GM10248 (cell line): ENCODE results near the gene STYX.

ENCODE experiments used
- CTCF ChIA-PET: fragments of 300-600 bp; sonication (Branson Sonifier 250); formaldehyde crosslinking; extraction: SDS; loops from one replicate; lab custom pipeline; 2021; ENCODE audit warnings: antibody characterized with exemption; lab: Yijun Ruan, JAX
- POLR2A ChIA-PET: fragments of 350-650 bp; sonication (Branson Sonifier 250); formaldehyde crosslinking; extraction: SDS; loops from one replicate; lab custom pipeline; 2020; ENCODE audit warnings: antibody characterized with exemption; lab: Yijun Ruan, JAX
- DNase-seq: peaks from one replicate; pipeline ENCODE4 v3.0.0; 2012; ENCODE audit errors: extremely low spot score
- TF ChIP-seq, protein P1 (sequence below): IDR thresholded peaks from 2 replicates; pipeline ENCODE4 v1.5.1; 2012; ENCODE audit warnings: mild to moderate bottlenecking, low read depth; ENCODE audit errors: extremely low read depth, missing control alignments, control extremely low read depth

Gene STYX

GRCh38 chr14:52802597-52802996, 72.6 kb downstream of the STYX start:
- no peak for DNase-seq
- CTCF ChIA-PET = interaction anchor here (1.3 kb wide), 1 partner anchor 12 kb away, joined by 4 read pairs; no protein-coding TSS in a partner anchor
- TF ChIP-seq, protein P1, sequence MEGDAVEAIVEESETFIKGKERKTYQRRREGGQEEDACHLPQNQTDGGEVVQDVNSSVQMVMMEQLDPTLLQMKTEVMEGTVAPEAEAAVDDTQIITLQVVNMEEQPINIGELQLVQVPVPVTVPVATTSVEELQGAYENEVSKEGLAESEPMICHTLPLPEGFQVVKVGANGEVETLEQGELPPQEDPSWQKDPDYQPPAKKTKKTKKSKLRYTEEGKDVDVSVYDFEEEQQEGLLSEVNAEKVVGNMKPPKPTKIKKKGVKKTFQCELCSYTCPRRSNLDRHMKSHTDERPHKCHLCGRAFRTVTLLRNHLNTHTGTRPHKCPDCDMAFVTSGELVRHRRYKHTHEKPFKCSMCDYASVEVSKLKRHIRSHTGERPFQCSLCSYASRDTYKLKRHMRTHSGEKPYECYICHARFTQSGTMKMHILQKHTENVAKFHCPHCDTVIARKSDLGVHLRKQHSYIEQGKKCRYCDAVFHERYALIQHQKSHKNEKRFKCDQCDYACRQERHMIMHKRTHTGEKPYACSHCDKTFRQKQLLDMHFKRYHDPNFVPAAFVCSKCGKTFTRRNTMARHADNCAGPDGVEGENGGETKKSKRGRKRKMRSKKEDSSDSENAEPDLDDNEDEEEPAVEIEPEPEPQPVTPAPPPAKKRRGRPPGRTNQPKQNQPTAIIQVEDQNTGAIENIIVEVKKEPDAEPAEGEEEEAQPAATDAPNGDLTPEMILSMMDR = no peak
- POLR2A ChIA-PET = no interaction called here

GRCh38 chr14:52806115-52806514, 76.1 kb downstream of the STYX start:
- TF ChIP-seq, protein P1 = no peak
- CTCF ChIA-PET = interaction anchor here (0.8 to 1.4 kb wide), 2 partner anchors 9 to 143 kb away, joined by 3 read pairs; no protein-coding TSS in a partner anchor
- POLR2A ChIA-PET = no interaction called here
- no peak for DNase-seq

DNA sequence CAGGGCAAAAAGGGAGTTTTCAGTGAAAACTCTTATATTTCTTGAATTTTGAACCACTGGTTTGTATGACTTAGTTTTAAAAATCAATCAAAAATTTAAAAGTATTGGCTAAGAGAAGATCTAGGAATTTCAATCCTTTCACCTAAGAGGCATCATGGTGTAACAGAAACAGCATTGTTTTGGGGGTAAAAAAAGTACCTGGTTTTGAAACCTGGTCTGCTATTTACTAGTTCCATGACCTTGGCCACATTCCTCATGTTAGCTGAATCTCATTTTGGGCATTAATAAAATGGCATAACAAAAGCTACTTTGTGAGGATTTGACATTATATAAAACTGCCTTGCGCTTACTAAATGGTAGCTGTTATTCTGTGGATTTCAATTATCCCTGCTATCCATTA, 78.1 kb downstream of the STYX start:
- ChIA-PET CTCF (interaction anchor here (0.7 to 1.4 kb wide), 2 partner anchors 13 to 15 kb away, joined by 3 read pairs; no protein-coding TSS in a partner anchor), POLR2A (no interaction called here)
- TF ChIP-seq, protein P1 = no peak
- DNase-seq = no peak

- CTCF ChIA-PET = interaction anchor here (1.0 to 5.2 kb wide), 7 partner anchors 13 to 474 kb away, joined by 3 to 51 read pairs (median 3); no protein-coding TSS in a partner anchor
- TF ChIP-seq, protein P1 = no peak
- DNase-seq = no peak
- POLR2A ChIA-PET = no interaction called here
These were observed 91.9 kb downstream of the STYX start for GRCh38 chr14:52821805-52822250.

DNA sequence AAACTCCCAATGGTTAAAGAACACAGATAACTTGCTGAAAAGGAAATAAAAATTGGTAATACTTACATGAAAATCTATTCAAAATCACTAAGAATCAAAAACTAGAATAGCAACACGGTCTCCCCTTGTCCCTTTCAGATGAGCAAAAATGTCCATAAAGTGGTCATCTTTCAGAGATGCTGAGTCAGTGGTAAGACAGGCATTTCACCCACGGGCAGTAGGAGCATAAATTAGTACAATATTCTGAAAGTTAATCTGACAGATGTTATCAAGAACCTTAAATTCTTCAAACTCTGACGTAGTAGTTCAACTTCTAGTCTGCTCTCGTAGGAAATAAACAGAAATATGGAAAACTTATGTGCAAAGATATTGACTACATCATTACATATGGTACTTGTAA, 94.5 kb downstream of the STYX start:
- TF ChIP-seq, protein P1 = no peak
- ChIA-PET CTCF (interaction anchor here (0.7 to 5.2 kb wide), 14 partner anchors 9 to 1524 kb away, joined by 3 to 51 read pairs (median 4); partner anchors contain the start of gene GNPNAT1), POLR2A (no interaction called here)
- DNase-seq = no peak
